HCT116 (cell line): ENCODE measurements around the gene PLA2G4B.

ENCODE experiments used
- EZH2 ChIP-seq: fragments of 200-600 bp; sonication (generic); IDR thresholded peaks from 2 replicates; pipeline ENCODE4 v1.6.1; 2017; ENCODE audit warnings: antibody characterized with exemption, mixed run types
- POLR2A ChIP-seq: IDR thresholded peaks from 2 replicates; pipeline ENCODE4 v1.7.0; 2011; ENCODE audit warnings: borderline replicate concordance; ENCODE audit not compliant: insufficient read depth, insufficient read length; ENCODE audit errors: extremely low read depth
- POLR2AphosphoS5 ChIP-seq: IDR thresholded peaks from 2 replicates; pipeline ENCODE4 v1.6.1; 2011; ENCODE audit warnings: mild to moderate bottlenecking, low read depth, low read length, moderate library complexity
- YY1 ChIP-seq: IDR thresholded peaks from 2 replicates; pipeline ENCODE4 v1.6.1; 2011; ENCODE audit warnings: low read length, low read depth, moderate library complexity, mild to moderate bottlenecking; ENCODE audit not compliant: insufficient replicate concordance; ENCODE audit errors: extremely low read depth

DNA sequence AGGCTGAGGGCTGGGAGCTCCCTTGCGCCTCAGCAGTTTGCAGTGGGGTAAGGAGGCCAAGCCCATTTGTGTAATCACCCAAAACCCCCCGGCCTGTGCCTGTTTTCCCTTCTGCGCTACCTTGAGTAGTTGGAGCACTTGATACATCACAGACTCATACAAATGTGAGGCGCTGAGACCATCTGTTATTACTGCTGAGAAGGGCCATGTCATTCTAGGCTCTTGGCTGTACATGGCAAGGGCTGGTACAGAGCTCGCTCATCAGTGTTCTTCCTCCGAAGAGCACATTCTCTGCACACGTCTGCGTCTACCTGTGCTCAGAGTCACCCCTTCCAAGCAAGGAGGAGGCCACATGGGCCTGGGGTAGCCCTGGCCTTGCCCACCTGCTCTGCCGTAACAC lies 9.3 kb downstream of the PLA2G4B start:
- TF ChIP-seq YY1 = no peak
- no peak for TF ChIP-seq EZH2
- TF ChIP-seq POLR2AphosphoS5 = no peak
- TF ChIP-seq POLR2A = no peak
